K562 (cell line): ENCODE results near the gene TP53I13. TPM values are rescaled to one million over a fixed set of nuclear protein-coding genes. Genes with fewer than 3 reads are reported as not detected.

Experiments used
- ATAC-seq: fragments of 200-7000 bp; cut with Tn5 transposase; 3 replicates; pipeline ENCODE4 v1.9.1; 2020; ENCODE audit warnings: moderate library complexity
- BruUV-seq: library from RNA; stranded (reverse); fragments of 400-500 nt; replicated peaks from 2 replicates; lab custom pipeline; 2021; lab: Mats Ljungman, UMichigan
- CTCF ChIA-PET: fragments of 300-600 bp; formaldehyde crosslinking; extraction: SDS; loops from one replicate; lab custom pipeline; 2021; ENCODE audit warnings: low intra/inter-chr PET ratio; lab: Yijun Ruan, JAX
- POLR2A ChIA-PET: fragments of 300-600, 350-650 bp; sonication (Branson Sonifier 250); formaldehyde crosslinking; extraction: SDS; loops from one replicate; lab custom pipeline; 2021; ENCODE audit warnings: antibody characterized with exemption, inconsistent platforms; lab: Yijun Ruan, JAX
- DNase-seq, 4 experiments: peaks; one replicate each; pipeline versions ENCODE4 v3.0.0 to v3.0.0-alpha.2; 2011 to 2018; ENCODE audit warnings: low spot score in 3 of 4, mixed read lengths in 3 of 4; ENCODE audit errors: extremely low read depth in 1 of 4
- FAIRE-seq: peaks from 2 replicates; lab custom pipeline; 2011; peaks lifted over from hg19 to GRCh38; lab: Jason Lieb, UNC
- H2AFZ ChIP-seq: 2 replicates; pipeline ENCODE4 v1.6.0; 2011; ENCODE audit warnings: low read depth, low read length, control low read depth, inconsistent platforms
- H3K27ac ChIP-seq: fragments of 200-600 bp; 3 replicates; pipeline ENCODE4 v1.8.0; 2011; ENCODE audit warnings: low read depth, mild to moderate bottlenecking, control low read depth, inconsistent platforms, low read length, moderate library complexity, mixed read lengths; ENCODE audit errors: extremely low read depth
- H3K27me3 ChIP-seq, 2 experiments: fragments of 300-600 bp in 1 of 2; 2 replicates in 1 of 2; 3 replicates in 1 of 2; pipeline versions ENCODE4 v1.6.0 to v1.8.0; 2011; ENCODE audit warnings: inconsistent platforms in 2 of 2, low read length in 2 of 2, mild to moderate bottlenecking in 1 of 2, mixed read lengths in 1 of 2, moderate library complexity in 1 of 2; ENCODE audit not compliant: control insufficient read depth in 2 of 2, insufficient read depth in 2 of 2
- H3K36me3 ChIP-seq: fragments of 300-600 bp; 3 replicates; pipeline ENCODE4 v1.8.0; 2011; ENCODE audit warnings: mild to moderate bottlenecking, low read length, inconsistent platforms; ENCODE audit not compliant: control insufficient read depth, insufficient read depth
- H3K4me1 ChIP-seq, 2 experiments: fragments of 200-600 bp in 1 of 2; replicated peaks in 1 of 2; 2 replicates in 1 of 2; 3 replicates in 1 of 2; pipeline versions ENCODE4 v1.5.1 to v1.8.0; 2011; ENCODE audit warnings: inconsistent platforms in 2 of 2, low read length in 2 of 2, mild to moderate bottlenecking in 1 of 2, mixed read lengths in 1 of 2, moderate library complexity in 1 of 2; ENCODE audit not compliant: control insufficient read depth in 2 of 2, insufficient read depth in 2 of 2
- H3K4me2 ChIP-seq: 2 replicates; pipeline ENCODE4 v1.6.1; 2011; ENCODE audit warnings: low read length, control low read depth, inconsistent platforms, mixed read lengths; ENCODE audit not compliant: insufficient read depth
- H3K4me3 ChIP-seq: fragments of 200-600 bp; sonication (generic), shearing (Covaris generic); 2 replicates; pipeline ENCODE4 v1.5.1; 2016; ENCODE audit warnings: control low read depth, inconsistent platforms
- H3K79me2 ChIP-seq: fragments of 200-600 bp; 3 replicates; pipeline ENCODE4 v1.8.0; 2011; ENCODE audit warnings: low read length, inconsistent platforms; ENCODE audit not compliant: control insufficient read depth, insufficient read depth
- H3K9ac ChIP-seq, 2 experiments: 2 replicates each; pipeline versions ENCODE4 v1.6.0 to v1.6.1; 2011; ENCODE audit warnings: low read depth in 2 of 2, low read length in 2 of 2, control low read depth in 1 of 2, inconsistent platforms in 1 of 2, mild to moderate bottlenecking in 1 of 2, mixed read lengths in 1 of 2; ENCODE audit not compliant: insufficient read depth in 1 of 2
- H3K9me1 ChIP-seq: one replicate; pipeline ENCODE4 v1.6.0; 2011; ENCODE audit warnings: inconsistent platforms, mild to moderate bottlenecking, low read length, moderate library complexity; ENCODE audit not compliant: control insufficient read depth, insufficient read depth
- H3K9me3 ChIP-seq: replicated peaks from 2 replicates; pipeline ENCODE4 v1.5.1; 2011; ENCODE audit warnings: low read depth, low read length, inconsistent platforms; ENCODE audit not compliant: control insufficient read depth, insufficient read depth
- H4K20me1 ChIP-seq: replicated peaks from 2 replicates; pipeline ENCODE4 v1.6.1; 2011; ENCODE audit warnings: low read length, inconsistent platforms, mixed read lengths; ENCODE audit not compliant: control insufficient read depth, insufficient read depth
- ADNP ChIP-seq: fragments of 200-800 bp; sonication (Bioruptor generic); IDR thresholded peaks from 2 replicates; pipeline ENCODE4 v1.6.1; 2016; ENCODE audit warnings: missing genetic modification characterization, missing compliant biosample characterization
- BHLHE40 ChIP-seq: IDR thresholded peaks from 2 replicates; pipeline ENCODE4 v1.6.1; 2011; ENCODE audit warnings: low read length, improper control_type of control experiment
- KLF10 ChIP-seq: fragments of 250-450 bp; sonication (Bioruptor Pico); IDR thresholded peaks from 2 replicates; pipeline ENCODE4 v1.6.1; 2021; ENCODE audit warnings: matching md5 sums
- MEF2A ChIP-seq: IDR thresholded peaks from 2 replicates; pipeline ENCODE4 v1.6.1; 2011; ENCODE audit warnings: low read depth, mild to moderate bottlenecking, low read length, moderate library complexity; ENCODE audit not compliant: control insufficient read depth
- MEF2D ChIP-seq: conservative IDR thresholded peaks from 2 replicates; pipeline ENCODE4 v1.6.1; 2016; ENCODE audit warnings: low read depth, missing genetic modification characterization, missing compliant biosample characterization
- RAD21 ChIP-seq, 2 experiments: fragments of 250-450 bp in 1 of 2; fragments of 450-650 bp in 1 of 2; sonication (Bioruptor Pico) in 1 of 2; formaldehyde crosslinking in 1 of 2; IDR thresholded peaks in 1 of 2; conservative IDR thresholded peaks in 1 of 2; 2 replicates each; pipeline versions ENCODE4 v1.4.0 to v1.8.0; 2020 to 2022; ENCODE audit warnings: mild to moderate bottlenecking in 2 of 2, moderate library complexity in 1 of 2
- ZC3H4 ChIP-seq: sonication (generic); formaldehyde crosslinking; IDR thresholded peaks from 2 replicates; pipeline ENCODE4 v1.9.0; 2021; ENCODE audit warnings: missing genetic modification reagents, borderline replicate concordance
- ZFP1 ChIP-seq: fragments of 450-650 bp; formaldehyde crosslinking; IDR thresholded peaks from 2 replicates; pipeline ENCODE4 v1.4.0; 2020; ENCODE audit warnings: mild to moderate bottlenecking, mixed read lengths
- ZKSCAN1 ChIP-seq: fragments of 150-350 bp; IDR thresholded peaks from 2 replicates; pipeline ENCODE4 v1.6.1; 2016; ENCODE audit warnings: low read depth, low read length
- ZNF277 ChIP-seq: fragments of 250-450 bp; sonication (Bioruptor Pico); IDR thresholded peaks from 2 replicates; pipeline ENCODE4 v1.8.0; 2022; ENCODE audit warnings: inconsistent platforms, mild to moderate bottlenecking, moderate library complexity, borderline replicate concordance
- in situ Hi-C: fragments of 300-500 bp; cut with MboI; formaldehyde crosslinking; loops from 4 replicates; pipeline ENCODE4 v1.15.0; 2018; ENCODE audit warnings: inconsistent platforms, mixed read lengths
- intact Hi-C: fragments of 100-400 bp; cut with micrococcal nuclease; formaldehyde crosslinking; loops from 2 replicates; pipeline ENCODE4 v1.14.2; 2022
- polyA plus RNA-seq, 8 experiments: library from polyadenylated mRNA; depleted of rRNA in 4 of 8; stranded (reverse) in 5 of 8; unstranded in 3 of 8; fragments of >200 nt; fragmentation: Nextera tagmentation in 2 of 8; fragmentation: Illumina TruSeq in 1 of 8; extraction: Ambion mirVana in 2 of 8; extraction: Trizol in 1 of 8; gene quantifications; 2 replicates each; pipeline versions ENCODE4 v1.2.1 to v1.2.3, GENCODE V29; 2011 to 2014; ENCODE audit warnings: inconsistent platforms in 1 of 8, missing spikeins in 1 of 8
- total RNA-seq, 7 experiments: library from RNA; depleted of rRNA in 6 of 7; stranded (reverse); fragments of >200 nt in 6 of 7; fragmentation: Illumina TruSeq in 2 of 7; extraction: Trizol in 2 of 7; gene quantifications; 2 replicates each; pipeline versions ENCODE4 v1.2.1 to v1.2.3, GENCODE V29; 2011 to 2021; ENCODE audit warnings: low replicate concordance in 1 of 7
- TF ChIP-seq, protein P1 (sequence below): sonication (generic); formaldehyde crosslinking; IDR thresholded peaks from 2 replicates; pipeline ENCODE4 v1.8.1; 2023; ENCODE audit warnings: mild to moderate bottlenecking, missing genetic modification reagents
- TF ChIP-seq, protein P2 (sequence below), 3 experiments: IDR thresholded peaks in 2 of 3; conservative IDR thresholded peaks in 1 of 3; 2 replicates each; pipeline ENCODE4 v1.5.1; 2011 to 2012; ENCODE audit warnings: low read length in 3 of 3, mild to moderate bottlenecking in 3 of 3, control low read depth in 2 of 3, improper control_type of control experiment in 1 of 3, inconsistent platforms in 1 of 3, low read depth in 1 of 3, mixed read lengths in 1 of 3, moderate library complexity in 1 of 3; ENCODE audit not compliant: insufficient read depth in 2 of 3

Gene TP53I13
- total and polyA plus RNA-seq, 9 of the 15 experiments (the other 6 are each of a cell fraction or from before 2014, with no cell fraction given): 0.08 to 28.3 (median 9.1) TPM

GRCh38 chr17:29619251-29619650, 50.8 kb downstream of the TP53I13 start:
- BruUV-seq: no TSS peak
- intact Hi-C loops: loop anchor here (10.0 kb wide), 1 partner anchor 474 kb away; no protein-coding TSS in a partner anchor
- DNase-seq: no peak
- TF ChIP-seq ZNF277 (CRISPR knock-in tag) (no peak), MEF2D (tag) (0 out of 2 replicates have a peak, but pooled peaks have one; percentile 25), ZC3H4 (CRISPR knock-in tag) (no peak), BHLHE40 (no peak), RAD21 (CRISPR knock-in tag; conservative IDR thresholded peaks at IDR 0.05 in 1 of 2, IDR thresholded peaks at IDR 0.05 in 1 of 2) (peak in 1 of 2 experiments; percentile 18; a peak in 1 of 4 replicates), KLF10 (CRISPR knock-in tag) (no peak), ZKSCAN1 (no peak), MEF2A (0 out of 2 replicates have a peak, but pooled peaks have one; percentile 3), ADNP (tag) (no peak), ZFP1 (CRISPR knock-in tag) (no peak)
- TF ChIP-seq, protein P1, sequence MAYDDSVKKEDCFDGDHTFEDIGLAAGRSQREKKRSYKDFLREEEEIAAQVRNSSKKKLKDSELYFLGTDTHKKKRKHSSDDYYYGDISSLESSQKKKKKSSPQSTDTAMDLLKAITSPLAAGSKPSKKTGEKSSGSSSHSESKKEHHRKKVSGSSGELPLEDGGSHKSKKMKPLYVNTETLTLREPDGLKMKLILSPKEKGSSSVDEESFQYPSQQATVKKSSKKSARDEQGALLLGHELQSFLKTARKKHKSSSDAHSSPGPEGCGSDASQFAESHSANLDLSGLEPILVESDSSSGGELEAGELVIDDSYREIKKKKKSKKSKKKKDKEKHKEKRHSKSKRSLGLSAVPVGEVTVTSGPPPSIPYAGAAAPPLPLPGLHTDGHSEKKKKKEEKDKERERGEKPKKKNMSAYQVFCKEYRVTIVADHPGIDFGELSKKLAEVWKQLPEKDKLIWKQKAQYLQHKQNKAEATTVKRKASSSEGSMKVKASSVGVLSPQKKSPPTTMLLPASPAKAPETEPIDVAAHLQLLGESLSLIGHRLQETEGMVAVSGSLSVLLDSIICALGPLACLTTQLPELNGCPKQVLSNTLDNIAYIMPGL: no peak
- TF ChIP-seq, protein P2, sequence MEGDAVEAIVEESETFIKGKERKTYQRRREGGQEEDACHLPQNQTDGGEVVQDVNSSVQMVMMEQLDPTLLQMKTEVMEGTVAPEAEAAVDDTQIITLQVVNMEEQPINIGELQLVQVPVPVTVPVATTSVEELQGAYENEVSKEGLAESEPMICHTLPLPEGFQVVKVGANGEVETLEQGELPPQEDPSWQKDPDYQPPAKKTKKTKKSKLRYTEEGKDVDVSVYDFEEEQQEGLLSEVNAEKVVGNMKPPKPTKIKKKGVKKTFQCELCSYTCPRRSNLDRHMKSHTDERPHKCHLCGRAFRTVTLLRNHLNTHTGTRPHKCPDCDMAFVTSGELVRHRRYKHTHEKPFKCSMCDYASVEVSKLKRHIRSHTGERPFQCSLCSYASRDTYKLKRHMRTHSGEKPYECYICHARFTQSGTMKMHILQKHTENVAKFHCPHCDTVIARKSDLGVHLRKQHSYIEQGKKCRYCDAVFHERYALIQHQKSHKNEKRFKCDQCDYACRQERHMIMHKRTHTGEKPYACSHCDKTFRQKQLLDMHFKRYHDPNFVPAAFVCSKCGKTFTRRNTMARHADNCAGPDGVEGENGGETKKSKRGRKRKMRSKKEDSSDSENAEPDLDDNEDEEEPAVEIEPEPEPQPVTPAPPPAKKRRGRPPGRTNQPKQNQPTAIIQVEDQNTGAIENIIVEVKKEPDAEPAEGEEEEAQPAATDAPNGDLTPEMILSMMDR (IDR thresholded peaks at IDR 0.05 in 2 of 3, conservative IDR thresholded peaks at IDR 0.05 in 1 of 3; ENCODE audit: insufficient read depth in 2 of 3, low read depth in 1 of 3, low read length in 3 of 3): peak; percentile 11 to 29 (median 24); a peak in 2 of 6 replicates

More at GRCh38 chr17:29619251-29619650, 50.8 kb downstream of the TP53I13 start:
- ChIA-PET CTCF (interaction anchor here (0.5 to 1.4 kb wide), 4 partner anchors 160 to 475 kb away, joined by 3 to 5 read pairs (median 4); no protein-coding TSS in a partner anchor), POLR2A (no interaction called here)
- no peaks in the 10 kb centered on the region for H3K36me3 ChIP-seq
- H2AFZ ChIP-seq: no peak overlapping the region
- H4K20me1 ChIP-seq: no peaks in the 10 kb centered on the region; the same call in 1 of the 2 replicates
- no peaks in the 10 kb centered on the region for H3K9me1 ChIP-seq
- H3K27me3 ChIP-seq: no peaks in the 10 kb centered on the region
- no peak overlapping the region for H3K4me3 ChIP-seq
- ATAC-seq (no peak), FAIRE-seq (no peak)
- H3K9ac ChIP-seq: no peak overlapping the region
- H3K4me1 ChIP-seq: peaks cover 34 to 73% of the 10 kb centered on the region in 2 experiments
- no peaks in the 10 kb centered on the region for H3K79me2 ChIP-seq
- no peak overlapping the region for H3K27ac ChIP-seq
- H3K9me3 ChIP-seq: no peaks in the 10 kb centered on the region
- in situ Hi-C loops: no loop called here
- no peak overlapping the region for H3K4me2 ChIP-seq
